ENCODE measurements around the gene SMIM21.

DNA sequence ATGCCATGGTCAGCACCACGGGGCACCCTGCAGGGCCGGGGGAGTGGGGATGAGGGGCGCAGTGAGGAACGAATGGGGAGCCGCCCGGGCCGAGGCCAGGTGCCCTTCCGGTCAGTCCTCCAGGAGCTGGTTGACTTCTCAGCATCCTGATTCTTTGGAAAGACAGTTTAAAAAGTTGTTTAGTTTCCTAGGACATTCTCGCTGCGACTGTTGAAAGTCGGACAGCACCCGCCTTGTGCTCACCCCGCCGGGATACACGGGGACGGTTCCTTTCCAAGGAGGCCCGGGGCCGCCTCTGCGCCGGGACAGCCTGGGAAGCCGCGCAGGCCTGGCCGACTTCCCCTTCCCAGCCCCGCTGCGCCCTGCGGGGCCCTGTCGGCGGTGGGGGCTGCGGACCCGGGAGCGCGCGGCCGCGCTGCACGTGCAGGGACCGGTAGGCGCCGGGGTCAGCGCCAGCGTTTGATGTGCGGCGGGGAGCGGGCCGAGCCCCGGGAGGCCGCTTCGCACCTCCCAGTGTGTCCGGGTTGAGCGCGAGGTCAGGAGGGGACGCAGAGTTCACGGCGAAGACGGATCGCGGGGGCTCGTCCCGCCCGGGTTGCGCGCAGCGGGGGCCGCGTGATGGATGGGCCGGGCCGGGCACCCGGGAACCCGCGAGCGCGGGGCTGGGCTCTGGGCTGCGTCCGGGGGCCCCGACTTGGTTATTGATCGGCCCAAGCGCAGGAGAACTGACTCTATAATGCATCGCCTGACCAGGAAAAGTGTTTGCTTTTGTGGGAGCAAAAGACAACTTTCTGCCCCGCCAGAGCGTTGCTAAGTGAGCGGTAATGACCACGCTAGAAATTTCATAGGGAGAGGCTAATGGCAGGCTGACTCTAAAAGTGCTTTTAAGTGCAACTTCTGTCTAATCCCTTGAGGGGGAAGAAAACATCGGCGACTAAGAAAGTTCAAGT lies 28.0 kb upstream of the SMIM21 start:
- TF ChIP-seq, protein P1, sequence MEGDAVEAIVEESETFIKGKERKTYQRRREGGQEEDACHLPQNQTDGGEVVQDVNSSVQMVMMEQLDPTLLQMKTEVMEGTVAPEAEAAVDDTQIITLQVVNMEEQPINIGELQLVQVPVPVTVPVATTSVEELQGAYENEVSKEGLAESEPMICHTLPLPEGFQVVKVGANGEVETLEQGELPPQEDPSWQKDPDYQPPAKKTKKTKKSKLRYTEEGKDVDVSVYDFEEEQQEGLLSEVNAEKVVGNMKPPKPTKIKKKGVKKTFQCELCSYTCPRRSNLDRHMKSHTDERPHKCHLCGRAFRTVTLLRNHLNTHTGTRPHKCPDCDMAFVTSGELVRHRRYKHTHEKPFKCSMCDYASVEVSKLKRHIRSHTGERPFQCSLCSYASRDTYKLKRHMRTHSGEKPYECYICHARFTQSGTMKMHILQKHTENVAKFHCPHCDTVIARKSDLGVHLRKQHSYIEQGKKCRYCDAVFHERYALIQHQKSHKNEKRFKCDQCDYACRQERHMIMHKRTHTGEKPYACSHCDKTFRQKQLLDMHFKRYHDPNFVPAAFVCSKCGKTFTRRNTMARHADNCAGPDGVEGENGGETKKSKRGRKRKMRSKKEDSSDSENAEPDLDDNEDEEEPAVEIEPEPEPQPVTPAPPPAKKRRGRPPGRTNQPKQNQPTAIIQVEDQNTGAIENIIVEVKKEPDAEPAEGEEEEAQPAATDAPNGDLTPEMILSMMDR (IDR thresholded peaks at IDR 0.05; ENCODE audit: low read length): no peak
- TF ChIP-seq EZH2 (optimal IDR thresholded peaks at IDR 0.05; ENCODE audit: low read depth, low read length): no peak
- no peak for TF ChIP-seq EZH2phosphoT487 (IDR thresholded peaks at IDR 0.05; ENCODE audit: low read length)
